Urinary bladder (tissue), 4 donors: ENCODE measurements around the gene FBXW5. TPM values are rescaled to one million over a fixed set of nuclear protein-coding genes. Genes with fewer than 3 reads are reported as not detected.

ENCODE experiments used
- DNase-seq: peaks from one replicate; pipeline ENCODE4 v3.0.0-alpha.2; 2015; ENCODE audit errors: extremely low spot score
- H3K27ac ChIP-seq: one replicate; pipeline ENCODE4 v1.5.1; 2013; ENCODE audit warnings: low read depth, mild to moderate bottlenecking, moderate library complexity
- H3K36me3 ChIP-seq: one replicate; pipeline ENCODE4 v1.6.1; 2013; ENCODE audit warnings: mild to moderate bottlenecking, moderate library complexity; ENCODE audit not compliant: insufficient read depth
- H3K4me1 ChIP-seq: one replicate; pipeline ENCODE4 v1.6.1; 2013; ENCODE audit warnings: mild to moderate bottlenecking, moderate library complexity; ENCODE audit not compliant: insufficient read depth
- H3K4me3 ChIP-seq: one replicate; pipeline ENCODE4 v1.5.1; 2013; ENCODE audit warnings: low read depth, low read length
- WGBS: extraction: QIAGEN DNeasy Blood & Tissue Kit; methylation state at CpG from one replicate; pipeline ENCODE4 v1.1.7; 2013; 5-methylcytosine and 5-hydroxymethylcytosine counted together
- polyA plus RNA-seq: library from polyadenylated mRNA; stranded (reverse); fragments of 200-250 nt; gene quantifications from one replicate; pipeline ENCODE4 v1.2.3, GENCODE V29; 2013
- total RNA-seq: library from RNA; depleted of rRNA; stranded (reverse); fragments of >200 nt; gene quantifications from one replicate; pipeline ENCODE4 v1.2.3, GENCODE V29; 2014
- donor health status: healthy with polysubstance abuse.
- donor health status: healthy.

FBXW5 gene
- total and polyA plus RNA-seq, 2 donors: 47.5 to 151 TPM

GRCh38 chr9:136961279-136962065 lies 16.9 kb upstream of the FBXW5 start:
- Histone ChIP-seq H3K36me3 (no peaks in the 10 kb centered on the region), H3K4me3 (no peak overlapping the region), H3K27ac (no peak overlapping the region), H3K4me1 (no peaks in the 10 kb centered on the region)
- no peak for DNase-seq
- 68% methylated on average over 23 of the region's 23 CpGs for WGBS

GRCh38 chr9:136960938-136961275 lies 16.4 kb upstream of the FBXW5 start:
- 86% methylated on average over 15 of the region's 15 CpGs for WGBS
- Histone ChIP-seq H3K27ac (no peak overlapping the region), H3K4me1 (no peaks in the 10 kb centered on the region), H3K4me3 (no peak overlapping the region), H3K36me3 (no peaks in the 10 kb centered on the region)
- DNase-seq: no peak

- no peak for DNase-seq
- H3K36me3 ChIP-seq: no peaks in the 10 kb centered on the region
- no peaks in the 10 kb centered on the region for H3K4me1 ChIP-seq
- no peak overlapping the region for H3K4me3 ChIP-seq
- H3K27ac ChIP-seq: no peak overlapping the region
- 79% methylated on average over 19 of the region's 19 CpGs for WGBS
Measured at GRCh38 chr9:136960212-136960937, 15.8 kb upstream of the FBXW5 start.

- DNase-seq: no peak
- WGBS: 86% methylated on average over 28 of the region's 28 CpGs
Measured at GRCh38 chr9:136958898-136959850, 14.6 kb upstream of the FBXW5 start.

GRCh38 chr9:136958473-136958872 lies 13.9 kb upstream of the FBXW5 start:
- no peak for DNase-seq
- Histone ChIP-seq H3K27ac (no peak overlapping the region), H3K4me1 (no peaks in the 10 kb centered on the region), H3K36me3 (no peaks in the 10 kb centered on the region), H3K4me3 (no peak overlapping the region)
- 95% methylated on average over 7 of the region's 7 CpGs for WGBS

More at GRCh38 chr9:136958898-136959850, 14.6 kb upstream of the FBXW5 start:
- H3K27ac ChIP-seq: no peak overlapping the region
- no peaks in the 10 kb centered on the region for H3K36me3 ChIP-seq
- no peaks in the 10 kb centered on the region for H3K4me1 ChIP-seq
- H3K4me3 ChIP-seq: no peak overlapping the region

- Histone ChIP-seq H3K27ac (no peak overlapping the region), H3K4me1 (no peaks in the 10 kb centered on the region), H3K4me3 (no peak overlapping the region), H3K36me3 (no peaks in the 10 kb centered on the region)
- no peak for DNase-seq
- WGBS: 93% methylated on average over 6 of the region's 6 CpGs
Measured at GRCh38 chr9:136957901-136958300, 13.4 kb upstream of the FBXW5 start.

GRCh38 chr9:136957461-136957860 lies 12.9 kb upstream of the FBXW5 start:
- Histone ChIP-seq H3K36me3 (no peaks in the 10 kb centered on the region), H3K4me3 (no peak overlapping the region), H3K4me1 (no peaks in the 10 kb centered on the region), H3K27ac (no peak overlapping the region)
- 93% methylated on average over 1 of the region's 1 CpG for WGBS
- no peak for DNase-seq

- H3K27ac ChIP-seq: no peak overlapping the region
- no peaks in the 10 kb centered on the region for H3K36me3 ChIP-seq
- H3K4me3 ChIP-seq: no peak overlapping the region
- 95% methylated on average over 4 of the region's 4 CpGs for WGBS
- no peaks in the 10 kb centered on the region for H3K4me1 ChIP-seq
- DNase-seq: no peak
Measured at GRCh38 chr9:136956604-136957003, 12.1 kb upstream of the FBXW5 start.

- no peak for DNase-seq
- WGBS: 91% methylated on average over 9 of the region's 9 CpGs
- Histone ChIP-seq H3K4me1 (no peaks in the 10 kb centered on the region), H3K4me3 (no peak overlapping the region), H3K36me3 (no peaks in the 10 kb centered on the region), H3K27ac (no peak overlapping the region)
Measured at GRCh38 chr9:136955943-136956335, 11.4 kb upstream of the FBXW5 start.

- Histone ChIP-seq H3K36me3 (no peaks in the 10 kb centered on the region), H3K4me1 (no peaks in the 10 kb centered on the region), H3K4me3 (no peak overlapping the region), H3K27ac (no peak overlapping the region)
- no peak for DNase-seq
- 82% methylated on average over 14 of the region's 14 CpGs for WGBS
Measured at GRCh38 chr9:136955202-136955942, 10.8 kb upstream of the FBXW5 start.

- H3K27ac ChIP-seq: no peak overlapping the region
- H3K4me3 ChIP-seq: no peak overlapping the region
- no peaks in the 10 kb centered on the region for H3K4me1 ChIP-seq
- DNase-seq: no peak
- no peaks in the 10 kb centered on the region for H3K36me3 ChIP-seq
- WGBS: 83% methylated on average over 25 of the region's 25 CpGs
Measured at GRCh38 chr9:136954270-136955083, 9.9 kb upstream of the FBXW5 start.

GRCh38 chr9:136953771-136954269 lies 9.3 kb upstream of the FBXW5 start:
- no peaks in the 10 kb centered on the region for H3K36me3 ChIP-seq
- 80% methylated on average over 19 of the region's 19 CpGs for WGBS
- H3K4me3 ChIP-seq: no peak overlapping the region
- H3K27ac ChIP-seq: no peak overlapping the region
- no peaks in the 10 kb centered on the region for H3K4me1 ChIP-seq
- DNase-seq: no peak
